GM12878 (cell line): Measurements from ENCODE around the gene AP1B1. TPM values are rescaled to one million over a fixed set of nuclear protein-coding genes. Genes with fewer than 3 reads are reported as not detected.

Source experiments
- ATAC-seq: fragments of 200-7000 bp; cut with Tn5 transposase; 3 replicates; pipeline ENCODE4 v1.9.1; 2020; ENCODE audit warnings: mild to moderate bottlenecking, moderate library complexity
- BruUV-seq: library from RNA; stranded (reverse); fragments of 400-500 nt; replicated peaks from 2 replicates; lab custom pipeline; 2021; lab: Mats Ljungman, UMichigan
- CTCF ChIA-PET: fragments of 300-600 bp; sonication (Branson Sonifier 250); formaldehyde crosslinking; extraction: SDS; loops from one replicate; lab custom pipeline; 2021; ENCODE audit warnings: inconsistent platforms; lab: Yijun Ruan, JAX
- POLR2A ChIA-PET: fragments of 350-600 bp; formaldehyde crosslinking; extraction: SDS; loops from one replicate; lab custom pipeline; 2021; ENCODE audit warnings: inconsistent platforms; lab: Charles Lee
- RAD21 ChIA-PET: fragments of 300-600 bp; sonication (Branson Sonifier 250); formaldehyde crosslinking; loops from one replicate; lab custom pipeline; 2023; ENCODE audit warnings: antibody characterized with exemption; ENCODE audit not compliant: unreplicated experiment; lab: Charles Lee
- SMC1A ChIA-PET: fragments of 300-600 bp; sonication (Branson Sonifier 250); formaldehyde crosslinking; loops from one replicate; lab custom pipeline; 2023; ENCODE audit not compliant: unreplicated experiment, uncharacterized antibody; lab: Charles Lee
- DNase-seq: peaks from one replicate; pipeline ENCODE4 v3.0.0-alpha.2; 2011; ENCODE audit warnings: low read depth, low spot score
- FAIRE-seq: peaks from 3 replicates; lab custom pipeline; 2011; peaks lifted over from hg19 to GRCh38; lab: Jason Lieb, UNC
- H2AFZ ChIP-seq: 2 replicates; pipeline ENCODE4 v1.6.0; 2011; ENCODE audit warnings: low read depth, low read length, control low read depth; ENCODE audit not compliant: control insufficient read depth
- H3K27ac ChIP-seq: 2 replicates; pipeline ENCODE4 v1.5.1; 2011; ENCODE audit warnings: control low read depth; ENCODE audit not compliant: control insufficient read depth, insufficient read depth
- H3K27me3 ChIP-seq, 2 experiments: replicated peaks in 1 of 2; 2 replicates each; pipeline versions ENCODE4 v1.6.0 to v1.6.1; 2011; ENCODE audit warnings: low read length in 1 of 2; ENCODE audit not compliant: control insufficient read depth in 2 of 2, insufficient read depth in 2 of 2
- H3K36me3 ChIP-seq, 2 experiments: 2 replicates each; pipeline ENCODE4 v1.5.1; 2011; ENCODE audit warnings: low read length in 1 of 2; ENCODE audit not compliant: control insufficient read depth in 2 of 2, insufficient read depth in 2 of 2
- H3K4me1 ChIP-seq: 2 replicates; pipeline ENCODE4 v1.6.1; 2011; ENCODE audit warnings: mild to moderate bottlenecking, low read length, moderate library complexity, mixed read lengths; ENCODE audit not compliant: control insufficient read depth, insufficient read depth
- H3K4me2 ChIP-seq: 2 replicates; pipeline ENCODE4 v1.6.0; 2011; ENCODE audit warnings: control low read depth; ENCODE audit not compliant: control insufficient read depth, insufficient read depth
- H3K4me3 ChIP-seq: fragments of 200-600 bp; sonication (generic); 2 replicates; pipeline ENCODE4 v1.5.1; 2016
- H3K79me2 ChIP-seq: 2 replicates; pipeline ENCODE4 v1.6.0; 2011; ENCODE audit warnings: low read length; ENCODE audit not compliant: control insufficient read depth, insufficient read depth
- H3K9ac ChIP-seq: 2 replicates; pipeline ENCODE4 v1.8.0; 2011; ENCODE audit warnings: low read length, control low read depth, mixed read lengths; ENCODE audit not compliant: control insufficient read depth, insufficient read depth
- H3K9me3 ChIP-seq: replicated peaks from 3 replicates; pipeline ENCODE4 v1.5.1; 2011; ENCODE audit warnings: mild to moderate bottlenecking, low read length; ENCODE audit not compliant: control insufficient read depth, insufficient read depth
- H4K20me1 ChIP-seq: 2 replicates; pipeline ENCODE4 v1.6.0; 2011; ENCODE audit not compliant: control insufficient read depth, insufficient read depth
- ATF3 ChIP-seq: IDR thresholded peaks from 2 replicates; pipeline ENCODE4 v1.6.1; 2011; ENCODE audit warnings: low read depth, mild to moderate bottlenecking, low read length, moderate library complexity, borderline replicate concordance; ENCODE audit errors: extremely low read depth
- CBFB ChIP-seq: IDR thresholded peaks from 2 replicates; pipeline ENCODE4 v1.6.1; 2016; ENCODE audit warnings: antibody characterized with exemption, low read depth
- CBX3 ChIP-seq: fragments of 200-600 bp; sonication (generic); IDR thresholded peaks from 2 replicates; pipeline ENCODE4 v1.6.1; 2016; ENCODE audit warnings: low read depth, borderline replicate concordance
- CBX5 ChIP-seq: sonication (generic); IDR thresholded peaks from 2 replicates; pipeline ENCODE4 v1.6.1; 2016; ENCODE audit warnings: low read depth, moderate library complexity, mild to moderate bottlenecking, inconsistent platforms
- EP300 ChIP-seq, 2 experiments: fragments of 150-350 bp in 1 of 2; IDR thresholded peaks; 2 replicates each; pipeline ENCODE4 v1.6.1; 2011 to 2012; ENCODE audit warnings: low read depth in 2 of 2, low read length in 2 of 2, borderline replicate concordance in 1 of 2, improper control_type of control experiment in 1 of 2, inconsistent platforms in 1 of 2; ENCODE audit not compliant: control insufficient read depth in 1 of 2
- GABPA ChIP-seq: IDR thresholded peaks from 2 replicates; pipeline ENCODE4 v1.6.1; 2014; ENCODE audit warnings: antibody characterized with exemption, low read depth, mild to moderate bottlenecking, inconsistent platforms
- HDAC2 ChIP-seq: fragments of 200-600 bp; sonication (generic); IDR thresholded peaks from 2 replicates; pipeline ENCODE4 v1.6.1; 2017
- HDGF ChIP-seq: fragments of 450-650 bp; IDR thresholded peaks from 2 replicates; pipeline ENCODE4 v1.6.1; 2016; ENCODE audit warnings: antibody characterized with exemption
- HSF1 ChIP-seq: fragments of 150-350 bp; IDR thresholded peaks from 2 replicates; pipeline ENCODE4 v1.6.1; 2014; ENCODE audit warnings: mild to moderate bottlenecking, low read depth, low read length
- IKZF1 ChIP-seq: fragments of 450-650 bp; conservative IDR thresholded peaks from 2 replicates; pipeline ENCODE4 v1.6.1; 2017; ENCODE audit warnings: antibody characterized with exemption, mild to moderate bottlenecking
- ZBTB33 ChIP-seq: fragments of 450-650 bp; IDR thresholded peaks from 2 replicates; pipeline ENCODE4 v1.6.1; 2017; ENCODE audit warnings: mild to moderate bottlenecking
- ZNF592 ChIP-seq: fragments of 450-650 bp; IDR thresholded peaks from 2 replicates; pipeline ENCODE4 v1.6.1; 2017; ENCODE audit warnings: mild to moderate bottlenecking, moderate library complexity
- WGBS: methylation state at CpG from one replicate; pipeline ENCODE4 v1.1.6; 2016; ENCODE audit warnings: low lambda C conversion rate; ENCODE audit not compliant: insufficient replicate concordance, insufficient coverage; ENCODE audit errors: missing lambda C conversion rate; 5-methylcytosine and 5-hydroxymethylcytosine counted together
- in situ Hi-C: fragments of 300-500 bp; cut with MboI; formaldehyde crosslinking; loops from 9 replicates; pipeline ENCODE4 v1.14.3; 2018; ENCODE audit warnings: mixed read lengths
- intact Hi-C: fragments of 100-400 bp; cut with micrococcal nuclease; formaldehyde crosslinking; loops from one replicate; pipeline ENCODE4 v1.14.2; 2022; ENCODE audit not compliant: unreplicated experiment
- polyA plus RNA-seq, 11 experiments: library from polyadenylated mRNA; depleted of rRNA in 4 of 11; unstranded in 6 of 11; stranded (reverse) in 5 of 11; fragments of >200 nt; fragmentation: Nextera tagmentation in 4 of 11; fragmentation: Illumina TruSeq in 1 of 11; extraction: Ambion mirVana in 4 of 11; extraction: Trizol in 1 of 11; gene quantifications; 1 replicate in 1 of 11; 2 replicates in 10 of 11; pipeline versions ENCODE4 v1.2.1 to v1.2.3, GENCODE V29; 2011 to 2016; ENCODE audit warnings: inconsistent platforms in 2 of 11, missing spikeins in 2 of 11, low read depth in 1 of 11
- total RNA-seq, 4 experiments: library from RNA; depleted of rRNA in 3 of 4; stranded (reverse); fragments of >200 nt in 3 of 4; fragmentation: Illumina TruSeq in 1 of 4; extraction: Trizol in 1 of 4; gene quantifications; 2 replicates each; pipeline versions ENCODE4 v1.2.1 to v1.2.3, GENCODE V29; 2013 to 2021
- TF ChIP-seq, protein P1 (sequence below): IDR thresholded peaks from 2 replicates; pipeline ENCODE4 v1.6.1; 2011; ENCODE audit warnings: borderline replicate concordance, low read depth, mild to moderate bottlenecking, moderate library complexity, low read length; ENCODE audit not compliant: insufficient read depth, poor library complexity, severe bottlenecking

The AP1B1 gene
- total and polyA plus RNA-seq, 10 of the 15 experiments (the other 5 are each of a cell fraction or from before 2014, with no cell fraction given) = 2.1 to 98.6 (median 57.8) TPM

GRCh38 chr22:29353860-29354259, 34.5 kb downstream of the AP1B1 start (continued):
- TF ChIP-seq, protein P1, sequence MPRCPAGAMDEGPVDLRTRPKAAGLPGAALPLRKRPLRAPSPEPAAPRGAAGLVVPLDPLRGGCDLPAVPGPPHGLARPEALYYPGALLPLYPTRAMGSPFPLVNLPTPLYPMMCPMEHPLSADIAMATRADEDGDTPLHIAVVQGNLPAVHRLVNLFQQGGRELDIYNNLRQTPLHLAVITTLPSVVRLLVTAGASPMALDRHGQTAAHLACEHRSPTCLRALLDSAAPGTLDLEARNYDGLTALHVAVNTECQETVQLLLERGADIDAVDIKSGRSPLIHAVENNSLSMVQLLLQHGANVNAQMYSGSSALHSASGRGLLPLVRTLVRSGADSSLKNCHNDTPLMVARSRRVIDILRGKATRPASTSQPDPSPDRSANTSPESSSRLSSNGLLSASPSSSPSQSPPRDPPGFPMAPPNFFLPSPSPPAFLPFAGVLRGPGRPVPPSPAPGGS = no peak
- no peak for TF ChIP-seq HSF1

DNA sequence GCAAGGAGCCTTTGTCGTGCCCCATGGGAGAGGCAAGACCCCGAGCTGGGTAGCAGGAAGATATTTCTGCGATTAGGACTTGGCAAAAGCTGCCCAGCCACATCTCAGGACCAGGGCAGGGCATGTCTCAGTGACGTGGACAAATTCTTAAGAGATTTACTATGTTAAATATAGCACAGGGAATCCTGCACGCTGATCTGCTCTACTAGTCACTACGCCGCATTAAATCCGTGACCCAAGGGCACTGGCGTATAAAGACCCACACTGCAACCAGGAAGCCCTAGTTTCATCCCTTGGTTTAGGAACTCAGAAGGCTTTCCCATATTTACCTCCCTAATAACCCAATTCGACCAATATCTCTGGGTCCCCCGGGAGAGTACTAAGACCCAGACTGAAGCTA, 35.1 kb downstream of the AP1B1 start:
- ChIA-PET POLR2A (no interaction called here), RAD21 (no interaction called here), CTCF (no interaction called here), SMC1A (no interaction called here)
- no peak for ATAC-seq
- Histone ChIP-seq H4K20me1 (no peaks in the 10 kb centered on the region), H3K4me3 (no peak overlapping the region), H3K9ac (no peak overlapping the region), H3K9me3 (no peaks in the 10 kb centered on the region), H3K4me2 (no peak overlapping the region), H3K27me3 (no peaks in the 10 kb centered on the region), H3K36me3 (peaks cover 29 to 57% of the 10 kb centered on the region in 2 experiments; a peak in 3 of 4 replicates), H3K27ac (no peak overlapping the region), H3K79me2 (no peaks in the 10 kb centered on the region), H3K4me1 (no peaks in the 10 kb centered on the region), H2AFZ (no peak overlapping the region)
- FAIRE-seq = no peak
- in situ Hi-C loops = no loop called here
- intact Hi-C loops = no loop called here
- no peak for DNase-seq
- TF ChIP-seq ATF3 (no peak), CBX5 (no peak), HDAC2 (no peak), CBFB (no peak), CBX3 (no peak), EP300 (IDR thresholded peaks at IDR 0.05; ENCODE audit: borderline replicate concordance in 1 of 2, control insufficient read depth in 1 of 2, low read depth in 2 of 2, low read length in 2 of 2) (no peak), IKZF1 (no peak), ZNF592 (no peak), HDGF (no peak), ZBTB33 (no peak), GABPA (no peak)
- WGBS = 91% methylated on average over 11 of the region's 11 CpGs
- BruUV-seq = no TSS peak
